GM12891 (cell line): ENCODE measurements around the gene ACCS.

Experiments used
- DNase-seq: peaks from one replicate; pipeline ENCODE4 v3.0.0; 2011; ENCODE audit warnings: low spot score; ENCODE audit not compliant: insufficient read length
- FAIRE-seq: peaks from 2 replicates; lab custom pipeline; 2011; peaks lifted over from hg19 to GRCh38; lab: Jason Lieb, UNC
- PAX5 ChIP-seq: IDR thresholded peaks from 2 replicates; pipeline ENCODE4 v1.6.1; 2011; ENCODE audit warnings: low read length, moderate library complexity, mild to moderate bottlenecking; ENCODE audit not compliant: insufficient read depth, severe bottlenecking
- POLR2A ChIP-seq: IDR thresholded peaks from 2 replicates; pipeline ENCODE4 v1.6.1; 2011; ENCODE audit warnings: low read depth, low read length, control low read depth
- POLR2AphosphoS5 ChIP-seq: IDR thresholded peaks from 2 replicates; pipeline ENCODE4 v1.6.1; 2011; ENCODE audit warnings: low read depth, low read length, control low read depth
- POU2F2 ChIP-seq: IDR thresholded peaks from 2 replicates; pipeline ENCODE4 v1.6.1; 2011; ENCODE audit warnings: low read depth, mild to moderate bottlenecking, control low read depth, low read length, moderate library complexity
- SPI1 ChIP-seq: IDR thresholded peaks from 2 replicates; pipeline ENCODE4 v1.6.1; 2011; ENCODE audit warnings: low read depth, low read length, control low read depth
- TAF1 ChIP-seq: IDR thresholded peaks from 2 replicates; pipeline ENCODE4 v1.6.1; 2011; ENCODE audit warnings: low read depth, low read length, control low read depth

Gene ACCS

GRCh38 chr11:44096360-44097185 is 30.5 kb downstream of the ACCS start:
- TF ChIP-seq TAF1 = no peak
- TF ChIP-seq SPI1 = no peak
- TF ChIP-seq POLR2A = no peak
- no peak for TF ChIP-seq PAX5
- TF ChIP-seq POU2F2 = no peak
- TF ChIP-seq POLR2AphosphoS5 = no peak
- DNase-seq = no peak
- FAIRE-seq = no peak

GRCh38 chr11:44097821-44098220 is 31.8 kb downstream of the ACCS start:
- FAIRE-seq = no peak
- DNase-seq = no peak
- TF ChIP-seq POLR2AphosphoS5 (no peak), POLR2A (no peak), POU2F2 (no peak), SPI1 (no peak), PAX5 (no peak), TAF1 (no peak)

GRCh38 chr11:44101098-44101497 is 35.0 kb downstream of the ACCS start:
- FAIRE-seq (no peak), DNase-seq (no peak)
- TF ChIP-seq SPI1 (no peak), PAX5 (no peak), POLR2AphosphoS5 (no peak), TAF1 (no peak), POU2F2 (no peak), POLR2A (no peak)

GRCh38 chr11:44104481-44105294 is 38.6 kb downstream of the ACCS start:
- no peak for DNase-seq
- no peak for TF ChIP-seq POLR2AphosphoS5
- no peak for TF ChIP-seq POLR2A
- no peak for TF ChIP-seq POU2F2
- peak; percentile 76 for FAIRE-seq

GRCh38 chr11:44108260-44108659 is 42.2 kb downstream of the ACCS start:
- no peak for FAIRE-seq

GRCh38 chr11:44110231-44110679 is 44.2 kb downstream of the ACCS start:
- TF ChIP-seq TAF1 (no peak), SPI1 (no peak), POU2F2 (no peak), PAX5 (no peak)
- FAIRE-seq (peak; percentile 95), DNase-seq (peak; percentile 32)

More at GRCh38 chr11:44108260-44108659, 42.2 kb downstream of the ACCS start:
- no peak for TF ChIP-seq SPI1
- no peak for TF ChIP-seq TAF1
- no peak for TF ChIP-seq PAX5
- no peak for TF ChIP-seq POU2F2
- no peak for TF ChIP-seq POLR2AphosphoS5
- no peak for TF ChIP-seq POLR2A
- no peak for DNase-seq

- no peak for DNase-seq
- no peak for FAIRE-seq
- TF ChIP-seq POU2F2 (no peak), POLR2AphosphoS5 (no peak), POLR2A (no peak), TAF1 (no peak), SPI1 (no peak), PAX5 (no peak)
Measured at GRCh38 chr11:44112091-44112821, 46.2 kb downstream of the ACCS start.

GRCh38 chr11:44113018-44113417 is 46.9 kb downstream of the ACCS start:
- no peak for FAIRE-seq
- TF ChIP-seq SPI1 (no peak), PAX5 (no peak), POU2F2 (no peak), POLR2A (no peak), TAF1 (no peak), POLR2AphosphoS5 (no peak)
- no peak for DNase-seq

GRCh38 chr11:44113572-44113971 is 47.5 kb downstream of the ACCS start:
- DNase-seq (no peak), FAIRE-seq (no peak)
- TF ChIP-seq POLR2AphosphoS5 (no peak), PAX5 (no peak), POLR2A (no peak), TAF1 (no peak), POU2F2 (no peak), SPI1 (no peak)

GRCh38 chr11:44116234-44116830 is 50.3 kb downstream of the ACCS start:
- TF ChIP-seq POLR2AphosphoS5 (no peak), SPI1 (no peak), TAF1 (no peak), POLR2A (no peak), POU2F2 (no peak), PAX5 (no peak)
- peak; percentile 40 for FAIRE-seq

More at GRCh38 chr11:44116234-44116830, 50.3 kb downstream of the ACCS start:
- no peak for DNase-seq
